Amygdala (tissue), 56 donors: Measurements from ENCODE around the gene RPLP2.
A peak's percentile ranks its signal among the peaks of the same experiment; 100 is the strongest.

ENCODE experiments used
- DNase-seq, 56 donors: peaks; one replicate each; lab custom pipeline; 2025; lab: John Stamatoyannopoulos, UW

Gene RPLP2

GRCh38 chr11:831118-831864, 21.5 kb downstream of the RPLP2 start:
- DNase-seq = no peak

GRCh38 chr11:831961-832528, 22.3 kb downstream of the RPLP2 start:
- no peak for DNase-seq

GRCh38 chr11:832529-833113, 22.9 kb downstream of the RPLP2 start, which contains the start of gene CD151:
TSS of gene CD151 (plus strand) at chr11:832952. CDS start at chr11:836070, 3,118 bp downstream.
- peak in 3 of 56 donors; percentile 13 to 33 (median 30) for DNase-seq

DNA sequence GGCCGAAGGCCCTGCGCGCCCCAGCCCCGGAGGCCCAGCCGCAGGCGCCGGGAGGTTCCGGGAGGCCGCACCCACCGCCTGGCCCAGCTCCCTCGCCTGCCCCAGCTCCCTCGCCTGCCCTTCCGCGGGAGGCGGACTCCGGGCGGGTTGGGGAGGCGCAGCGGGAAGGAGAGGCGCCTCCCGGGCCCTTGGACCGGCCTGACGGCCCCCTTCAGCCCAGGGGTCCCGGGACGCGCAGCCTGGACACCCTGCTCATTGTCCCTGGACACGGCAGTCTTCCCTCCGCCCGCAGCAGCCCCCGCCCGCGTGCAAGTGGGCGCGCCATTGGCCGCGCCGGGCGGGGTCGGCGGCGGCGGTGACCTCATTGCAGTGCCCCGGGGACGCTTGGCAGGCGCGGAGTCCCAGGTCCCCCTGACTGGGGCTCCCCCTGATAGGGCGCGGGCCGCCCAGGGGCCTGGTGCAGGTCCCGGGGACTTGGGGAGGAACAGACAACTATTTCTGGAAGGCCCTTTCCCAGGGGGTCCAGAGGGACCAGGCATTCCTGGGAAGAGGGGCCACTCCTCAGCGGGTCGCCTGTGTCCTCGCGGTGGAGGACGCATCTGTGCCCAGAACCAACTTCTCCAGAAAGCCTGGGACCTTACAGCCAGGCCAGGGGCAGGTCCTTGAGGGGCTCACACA, 23.5 kb downstream of the RPLP2 start:
- no peak for DNase-seq

- no peak for DNase-seq
Observed at GRCh38 chr11:833849-834311, 24.1 kb downstream of the RPLP2 start.

DNA sequence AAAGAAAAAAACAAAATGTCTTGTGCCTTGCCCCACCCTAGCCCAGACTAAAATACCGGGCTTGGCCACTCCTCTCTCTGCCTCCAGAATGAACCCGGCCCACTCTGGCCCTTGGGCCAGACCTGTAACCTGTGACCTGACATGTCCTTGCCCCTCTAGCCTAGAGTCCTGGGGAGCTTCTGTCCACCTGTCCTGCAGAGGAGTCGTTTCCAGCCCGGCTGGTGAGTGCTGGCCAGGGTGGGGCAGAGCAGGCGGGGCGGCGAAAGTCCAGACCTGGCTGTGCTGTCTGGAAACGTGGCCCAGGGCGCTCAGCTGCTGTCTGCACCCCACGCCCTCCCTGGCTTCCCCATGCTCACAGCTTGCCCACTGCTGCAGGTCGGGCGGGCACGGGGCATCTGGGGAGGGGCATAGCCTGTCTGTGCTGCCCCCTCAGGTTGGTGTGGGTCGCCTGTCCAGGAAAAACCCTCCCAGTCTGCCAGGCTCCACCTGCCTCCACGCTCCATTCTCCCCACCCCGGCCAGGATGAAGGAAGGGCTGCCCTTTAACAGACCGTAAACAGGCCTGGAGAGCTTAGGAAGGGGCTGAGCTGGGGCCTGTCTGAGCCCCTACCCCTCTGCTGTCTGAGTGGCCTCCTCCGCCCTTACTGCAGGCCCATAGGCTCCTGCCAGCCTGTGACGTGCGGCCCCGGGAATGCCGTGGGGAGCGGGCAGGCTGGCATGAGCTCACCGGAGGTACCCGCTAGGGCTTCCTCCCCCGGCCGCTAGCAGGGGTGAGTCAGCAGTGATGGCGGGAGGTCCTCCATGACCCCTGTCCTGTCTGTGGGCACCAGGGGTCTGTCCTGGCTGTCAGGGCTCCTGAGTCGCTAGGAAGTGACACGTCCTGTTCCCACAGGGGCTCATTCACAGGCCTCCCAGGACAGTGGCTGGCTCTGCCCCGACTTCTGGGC, 24.9 kb downstream of the RPLP2 start:
- peak in 11 of 56 donors; percentile 32 to 61 (median 48) for DNase-seq

DNA sequence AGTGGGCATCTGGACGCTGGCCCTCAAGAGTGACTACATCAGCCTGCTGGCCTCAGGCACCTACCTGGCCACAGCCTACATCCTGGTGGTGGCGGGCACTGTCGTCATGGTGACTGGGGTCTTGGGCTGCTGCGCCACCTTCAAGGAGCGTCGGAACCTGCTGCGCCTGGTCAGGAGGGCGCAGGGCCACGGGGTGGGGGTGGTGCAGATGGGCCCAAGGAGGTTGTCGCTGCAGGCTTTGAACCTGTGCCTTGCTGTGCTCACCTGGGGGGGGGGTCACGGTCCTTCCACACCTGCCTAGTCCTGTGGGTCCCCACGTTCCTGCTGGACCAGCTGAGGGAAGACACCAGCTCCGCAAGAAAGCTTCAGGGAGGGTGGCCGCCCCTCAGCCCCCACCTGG, 26.5 kb downstream of the RPLP2 start:
- no peak for DNase-seq

DNA sequence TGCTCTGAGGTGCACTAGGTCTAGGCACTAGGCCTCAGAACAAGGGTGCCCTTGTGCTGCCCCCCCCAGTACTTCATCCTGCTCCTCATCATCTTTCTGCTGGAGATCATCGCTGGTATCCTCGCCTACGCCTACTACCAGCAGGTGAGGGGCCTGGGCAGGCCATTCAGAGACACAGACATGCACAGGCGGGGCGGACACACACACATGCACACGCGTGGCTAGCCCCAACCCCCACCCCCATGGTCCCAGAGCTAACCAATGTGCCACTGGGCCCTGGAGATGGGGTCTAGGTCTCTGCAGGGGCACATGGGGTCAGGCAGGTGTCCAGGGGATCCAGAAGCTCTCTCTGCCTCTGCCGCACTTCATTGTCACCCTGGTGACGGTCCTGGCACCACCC, 26.9 kb downstream of the RPLP2 start:
- DNase-seq = no peak

GRCh38 chr11:837189-837989, 27.6 kb downstream of the RPLP2 start:
- DNase-seq = no peak

DNA sequence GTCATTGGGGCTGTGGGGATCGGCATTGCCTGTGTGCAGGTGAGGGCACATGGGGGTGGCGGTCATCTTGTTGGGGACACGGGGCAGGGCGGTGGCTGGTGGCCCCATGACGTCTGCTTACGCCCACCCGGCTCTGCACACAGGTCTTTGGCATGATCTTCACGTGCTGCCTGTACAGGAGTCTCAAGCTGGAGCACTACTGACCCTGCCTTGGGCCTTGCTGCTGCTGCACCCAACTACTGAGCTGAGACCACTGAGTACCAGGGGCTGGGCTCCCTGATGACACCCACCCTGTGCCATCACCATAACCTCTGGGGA, 28.2 kb downstream of the RPLP2 start:
- no peak for DNase-seq

DNA sequence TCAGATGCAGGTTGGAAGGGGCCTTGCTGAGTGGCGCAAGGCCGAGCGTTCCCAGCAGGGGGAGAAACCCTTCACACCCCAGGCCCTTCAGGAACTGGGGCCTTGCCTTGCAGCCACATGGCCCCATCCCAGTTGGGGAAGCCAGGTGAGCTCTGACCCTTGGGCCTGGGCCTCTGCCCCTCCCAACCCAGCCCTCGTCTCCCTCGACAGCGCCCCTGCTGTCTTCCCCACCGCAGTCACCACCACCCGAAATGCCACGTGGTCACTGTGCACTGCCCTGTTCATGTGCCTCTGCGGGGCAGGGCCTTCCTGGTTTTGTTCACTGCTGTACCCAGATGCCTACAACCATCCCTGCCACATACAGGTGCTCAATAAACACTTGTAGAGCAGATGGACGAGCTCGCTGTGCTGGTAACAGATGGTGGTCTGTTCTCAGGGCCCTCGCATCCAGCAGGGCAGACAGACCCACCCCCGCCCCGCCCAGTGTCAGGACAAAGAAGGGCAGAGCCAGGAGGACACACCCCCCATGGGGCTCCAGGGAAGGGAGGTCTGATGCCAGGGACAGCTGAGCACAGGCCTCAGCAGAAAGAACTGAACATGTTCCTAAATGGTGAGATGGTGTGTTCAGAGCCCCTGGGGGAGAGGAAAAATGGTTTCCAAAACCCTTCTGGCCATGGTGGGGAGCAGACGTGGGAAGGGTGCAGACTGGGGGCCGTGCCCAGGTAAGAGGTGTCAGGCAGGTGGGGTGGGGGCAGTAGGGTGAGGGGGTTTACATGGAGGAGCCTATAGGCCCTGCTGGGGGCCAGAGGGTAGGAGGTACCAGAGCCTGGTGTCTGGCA, 28.9 kb downstream of the RPLP2 start:
- no peak for DNase-seq

DNA sequence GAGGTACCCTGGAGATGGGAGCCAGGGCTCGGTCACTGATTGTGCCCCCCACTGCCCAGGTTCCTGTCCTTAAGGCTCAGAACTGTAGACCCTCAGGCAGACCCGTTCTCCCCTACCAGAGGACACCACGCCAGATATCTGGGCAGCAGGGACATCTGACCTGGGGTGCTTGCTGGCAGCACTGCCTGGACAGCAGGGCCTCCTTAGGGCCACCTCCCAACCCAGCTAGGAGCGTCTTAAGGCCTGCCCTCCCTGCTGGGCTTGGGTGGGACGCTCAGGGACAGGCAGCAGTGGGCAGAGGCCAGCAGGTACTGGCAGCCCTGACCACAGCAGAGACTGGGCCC, 29.5 kb downstream of the RPLP2 start:
- no peak for DNase-seq

- no peak for DNase-seq
Observed at GRCh38 chr11:839875-840617, 30.3 kb downstream of the RPLP2 start.

DNA sequence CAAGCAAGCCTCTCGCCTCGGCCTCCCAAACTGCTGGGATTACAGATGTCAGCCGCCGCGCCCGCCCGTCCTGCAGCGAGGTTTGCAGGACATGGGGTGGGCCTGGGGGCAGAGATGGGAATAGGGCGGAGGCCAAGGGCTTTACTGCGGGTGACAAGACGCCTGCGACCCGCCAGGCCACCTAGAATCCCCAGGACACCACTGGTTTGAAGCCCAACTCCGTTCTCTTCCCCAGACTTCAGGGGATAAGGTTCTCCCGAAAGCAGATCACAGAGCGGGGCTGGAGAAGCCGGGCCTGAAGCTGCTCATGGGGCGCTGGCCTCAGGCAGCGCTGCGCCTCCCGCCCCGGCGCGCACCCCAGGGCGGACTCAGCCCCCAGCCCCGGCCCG, 32.2 kb downstream of the RPLP2 start:
- no peak for DNase-seq

DNA sequence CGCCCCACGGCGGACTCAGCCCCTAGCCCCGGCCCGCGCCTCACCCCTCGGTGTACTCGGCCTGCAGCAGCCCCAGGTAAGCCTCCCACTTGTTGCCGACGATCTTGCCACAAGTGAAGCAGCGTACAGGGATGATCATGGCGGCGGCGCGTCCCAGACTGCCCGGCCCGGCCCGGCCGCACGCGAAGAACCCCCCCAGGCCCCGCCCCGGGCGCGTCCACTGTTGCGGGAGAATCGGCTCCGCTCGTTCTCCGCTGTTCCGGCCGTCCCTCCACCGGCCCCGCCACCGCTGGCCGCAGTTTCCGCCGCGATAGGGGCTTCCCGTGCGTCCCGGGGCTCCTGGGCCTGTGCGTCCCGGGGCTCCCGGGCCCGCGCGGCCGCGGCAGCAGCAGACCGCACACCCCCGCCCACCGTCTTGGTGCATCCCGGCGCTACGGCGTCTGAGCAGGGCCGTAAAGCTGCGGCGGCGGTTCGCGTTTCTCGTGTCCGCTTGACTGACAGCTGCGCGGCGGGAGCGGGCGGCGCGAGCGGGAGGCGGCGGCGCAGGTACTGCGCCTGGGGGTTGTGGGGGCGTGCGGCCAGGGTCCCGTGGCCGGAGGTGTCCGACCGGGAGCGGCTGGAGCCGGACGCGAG, 32.7 kb downstream of the RPLP2 start, which contains the start of the genes POLR2L and TSPAN4:
Gene POLR2L (minus strand): TSS at position 160 of the 633 bp plus-strand sequence. CDS start 21 bp downstream, at position 139.
Gene TSPAN4 (plus strand): TSS at position 483 of the 633 bp plus-strand sequence. CDS start 7,453 bp downstream, outside the sequence.
- DNase-seq = peak in 55 of 56 donors; percentile 19 to 96 (median 82)

GRCh38 chr11:843086-843734, 33.4 kb downstream of the RPLP2 start:
- DNase-seq = no peak
